ENCODE data around the gene ZNF587B.
"Not testable (repeated sequence)": the region's sequence is repeated elsewhere in the genome, so short reads cannot be mapped to it uniquely, and the experiment has no call there.

The ZNF587B gene

GRCh38 chr19:57819475-57820148 lies 10.5 kb upstream of the ZNF587B start:
- peak; percentile 92 for DNase-seq

GRCh38 chr19:57820599-57820998 lies 9.5 kb upstream of the ZNF587B start:
- no peak for DNase-seq

- not testable (repeated sequence) for DNase-seq
These were observed 9.0 kb upstream of the ZNF587B start for GRCh38 chr19:57821095-57821494.

GRCh38 chr19:57821501-57821900 lies 8.6 kb upstream of the ZNF587B start:
- DNase-seq = not testable (repeated sequence)

- not testable (repeated sequence) for DNase-seq
These were observed 6.9 kb upstream of the ZNF587B start for GRCh38 chr19:57823155-57823554.

GRCh38 chr19:57823608-57824007 lies 6.5 kb upstream of the ZNF587B start:
- not testable (repeated sequence) for DNase-seq

GRCh38 chr19:57825511-57825910 lies 4.6 kb upstream of the ZNF587B start:
- no peak for DNase-seq

GRCh38 chr19:57829316-57829715 lies 783 bp upstream of the ZNF587B start:
- no peak for DNase-seq

- DNase-seq = not testable (repeated sequence)
These were observed 6.9 kb downstream of the ZNF587B start for GRCh38 chr19:57836991-57837390.

- not testable (repeated sequence) for DNase-seq
These were observed 8.6 kb downstream of the ZNF587B start for GRCh38 chr19:57838622-57839191.

- DNase-seq = no peak
These were observed 11.1 kb downstream of the ZNF587B start for GRCh38 chr19:57841122-57841763.

- not testable (repeated sequence) for DNase-seq
These were observed 17.1 kb downstream of the ZNF587B start for GRCh38 chr19:57847164-57847563.

- not testable (repeated sequence) for DNase-seq
These were observed 19.1 kb downstream of the ZNF587B start for GRCh38 chr19:57849162-57849665.

GRCh38 chr19:57849666-57850473 lies 19.8 kb downstream of the ZNF587B start, which contains the start of gene ZNF587:
Gene ZNF587, plus strand, starts transcription at chr19:57849859. Its CDS starts 180 bp downstream, at chr19:57850039.
- peak; percentile 91 for DNase-seq

- DNase-seq = no peak
These were observed 20.5 kb downstream of the ZNF587B start for GRCh38 chr19:57850553-57851017.

- not testable (repeated sequence) for DNase-seq
These were observed 21.9 kb downstream of the ZNF587B start for GRCh38 chr19:57851812-57852603.

GRCh38 chr19:57854117-57854516 lies 24.0 kb downstream of the ZNF587B start:
- not testable (repeated sequence) for DNase-seq

GRCh38 chr19:57862351-57862750 lies 32.3 kb downstream of the ZNF587B start:
- DNase-seq = not testable (repeated sequence)

- DNase-seq = no peak
These were observed 37.9 kb downstream of the ZNF587B start for GRCh38 chr19:57867868-57868492.

- not testable (repeated sequence) for DNase-seq
These were observed 39.6 kb downstream of the ZNF587B start for GRCh38 chr19:57869655-57870054.

GRCh38 chr19:57870225-57870624 lies 40.1 kb downstream of the ZNF587B start:
- no peak for DNase-seq
